MM.1S (cell line): ENCODE results near the gene SLC35E2B.

ENCODE experiments used
- CTCF ChIP-seq: fragments of 300-600 bp; sonication (generic); IDR thresholded peaks from 2 replicates; pipeline ENCODE4 v1.5.1; 2016; ENCODE audit warnings: antibody characterized with exemption, low read length, mixed read lengths
- EZH2 ChIP-seq: fragments of 300-600 bp; sonication (generic); optimal IDR thresholded peaks from 2 replicates; pipeline ENCODE3; 2017; ENCODE audit warnings: low read depth, mild to moderate bottlenecking, antibody characterized with exemption, low read length, mixed read lengths

- TF ChIP-seq CTCF (no peak), EZH2 (no peak)
Observed at GRCh38 chr1:1684031-1684681, 8.4 kb downstream of the SLC35E2B start.
